C1 segment of cervical spinal cord (tissue), 14 donors: ENCODE measurements around the gene ZNF205.

ENCODE experiments used
- DNase-seq, 14 donors: peaks; one replicate each; lab custom pipeline; 2025; lab: John Stamatoyannopoulos, UW

Gene ZNF205

DNA sequence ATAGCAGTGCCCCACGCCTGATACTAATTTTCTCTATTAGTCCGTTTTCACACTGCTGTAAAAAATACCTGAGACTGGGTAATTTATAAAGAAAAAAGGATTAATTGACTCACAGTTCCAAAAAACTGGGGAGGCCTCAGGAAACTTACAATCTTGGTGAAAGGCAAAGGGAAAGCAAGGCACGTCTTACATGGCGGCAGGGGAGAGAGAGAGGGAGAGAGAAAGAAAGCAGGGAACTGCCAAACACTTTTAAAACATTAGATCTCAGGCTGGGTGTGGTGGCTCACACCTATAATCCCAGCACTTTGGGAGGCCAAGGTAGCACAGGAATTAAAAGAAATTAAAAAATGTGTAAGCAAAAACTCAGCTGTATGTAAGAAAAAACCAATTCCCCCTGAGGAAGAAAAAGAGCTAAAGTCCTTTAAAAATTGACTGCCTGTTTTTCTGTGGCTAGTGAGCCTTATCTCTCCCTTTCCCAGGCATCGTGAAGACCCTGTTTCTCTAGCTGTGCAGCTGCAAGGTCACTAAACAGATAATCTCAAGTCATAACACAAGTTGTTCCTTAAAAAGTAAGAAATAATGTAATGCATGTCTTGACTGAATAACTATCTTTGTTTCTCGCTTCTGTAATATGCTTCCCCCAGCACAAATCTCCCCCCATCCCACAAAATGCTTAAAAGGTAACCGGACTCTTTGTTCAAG lies 27.3 kb upstream of the ZNF205 start:
- no peak for DNase-seq

GRCh38 chr16:3085868-3086595 lies 26.4 kb upstream of the ZNF205 start:
- DNase-seq, result no peak

GRCh38 chr16:3086596-3087242 lies 25.7 kb upstream of the ZNF205 start:
- no peak for DNase-seq

GRCh38 chr16:3087243-3088235 lies 24.8 kb upstream of the ZNF205 start:
- DNase-seq, result no peak

- DNase-seq, result no peak
Measured at GRCh38 chr16:3088450-3088849, 23.9 kb upstream of the ZNF205 start.

DNA sequence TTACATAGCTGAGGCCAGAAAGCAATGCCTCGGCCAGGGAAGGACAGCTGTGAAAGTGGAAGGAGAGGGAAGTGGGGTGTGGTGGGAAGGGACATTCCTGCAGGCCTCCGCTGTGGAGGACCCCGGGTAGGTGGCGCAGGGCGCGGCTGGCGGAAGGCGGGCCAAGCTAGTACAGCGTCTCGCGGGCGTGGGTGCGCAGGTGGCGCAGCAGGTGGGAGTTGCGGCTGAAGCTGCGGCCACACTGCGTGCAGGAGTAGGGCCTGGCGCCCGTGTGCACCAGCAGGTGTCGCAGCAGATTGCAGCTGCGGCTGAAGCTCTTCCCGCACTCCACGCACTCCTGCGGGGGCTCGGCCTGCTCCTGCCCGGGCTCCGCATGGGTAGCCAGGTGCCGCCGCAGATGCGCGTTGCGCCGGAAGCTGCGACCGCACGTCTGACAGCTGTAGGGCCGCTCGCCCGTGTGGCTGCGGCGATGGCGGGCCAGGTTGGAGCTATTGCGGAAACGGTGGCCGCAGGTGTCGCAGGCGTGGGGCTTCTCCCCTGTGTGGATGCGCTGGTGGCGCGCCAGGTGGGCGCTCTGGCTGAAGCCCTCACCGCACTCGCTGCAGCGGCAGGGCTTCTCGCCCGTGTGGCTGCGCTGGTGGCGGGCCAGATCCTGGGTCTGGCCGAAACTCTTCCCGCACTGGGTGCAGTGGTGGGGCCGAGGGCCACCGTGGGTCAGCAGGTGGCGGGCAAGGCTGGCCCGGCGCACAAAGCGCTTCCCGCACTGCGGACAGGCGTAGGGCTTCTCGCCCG lies 23.3 kb upstream of the ZNF205 start:
- DNase-seq, result no peak

- DNase-seq, result no peak
Measured at GRCh38 chr16:3089717-3090592, 22.4 kb upstream of the ZNF205 start.

DNA sequence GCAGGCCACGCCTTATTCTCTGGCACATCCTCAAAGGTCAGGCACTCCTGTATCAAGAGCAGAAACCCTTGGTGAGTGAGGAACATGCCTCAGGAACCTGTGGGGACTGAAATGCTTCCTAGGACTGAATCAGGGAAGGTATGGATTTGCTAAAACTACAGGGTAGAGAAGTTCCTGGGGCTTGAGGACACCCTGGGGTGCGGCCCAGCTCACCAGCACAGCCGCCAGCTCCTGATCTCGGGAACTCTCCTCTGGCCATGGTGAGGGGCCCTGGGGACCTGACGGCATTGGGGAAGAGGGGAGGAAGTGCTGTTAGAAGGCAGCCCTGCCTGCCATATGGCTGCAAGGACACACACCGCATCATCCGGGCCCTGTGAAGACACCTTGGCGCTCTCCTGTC lies 20.8 kb upstream of the ZNF205 start:
- DNase-seq, result no peak

- DNase-seq, result no peak
Measured at GRCh38 chr16:3092501-3092941, 19.9 kb upstream of the ZNF205 start.

DNA sequence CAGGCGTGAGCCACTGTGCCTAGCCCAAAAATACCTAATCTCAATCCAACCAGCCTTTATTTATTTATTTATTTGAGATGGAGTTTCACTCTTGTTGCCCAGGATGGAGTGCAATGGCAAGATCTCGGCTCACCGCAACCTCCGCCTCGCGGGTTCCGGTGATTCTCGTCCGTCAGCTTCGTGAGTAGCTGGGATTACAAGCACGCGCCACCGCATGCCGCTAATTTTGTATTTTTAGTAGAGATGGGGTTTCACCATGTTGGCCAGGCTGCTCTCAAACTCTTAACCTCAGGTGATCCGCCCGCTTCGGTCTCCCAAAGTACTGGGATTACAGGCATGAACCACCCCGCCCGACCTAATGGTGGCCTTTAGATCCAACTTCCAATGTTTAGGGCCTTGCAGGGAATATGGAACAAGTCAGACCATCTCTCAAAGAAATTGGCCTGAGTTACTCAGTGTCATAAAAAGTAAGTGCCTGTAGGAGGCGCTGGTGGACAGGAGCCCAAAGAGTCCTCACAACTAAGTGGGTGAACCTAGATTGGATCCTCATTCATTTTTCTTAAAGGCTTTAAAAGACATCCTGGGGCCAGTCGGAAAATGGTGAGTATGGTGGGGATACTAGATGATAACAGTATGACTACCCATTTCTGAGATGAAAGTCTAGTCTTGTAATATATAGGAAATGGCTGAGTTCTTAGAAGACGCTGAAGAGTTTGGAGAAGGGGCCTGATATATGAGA lies 17.9 kb upstream of the ZNF205 start:
- DNase-seq, result no peak

- DNase-seq, result no peak
Measured at GRCh38 chr16:3095869-3096268, 16.5 kb upstream of the ZNF205 start.

GRCh38 chr16:3096362-3096761 lies 16.0 kb upstream of the ZNF205 start:
- DNase-seq, result no peak

DNA sequence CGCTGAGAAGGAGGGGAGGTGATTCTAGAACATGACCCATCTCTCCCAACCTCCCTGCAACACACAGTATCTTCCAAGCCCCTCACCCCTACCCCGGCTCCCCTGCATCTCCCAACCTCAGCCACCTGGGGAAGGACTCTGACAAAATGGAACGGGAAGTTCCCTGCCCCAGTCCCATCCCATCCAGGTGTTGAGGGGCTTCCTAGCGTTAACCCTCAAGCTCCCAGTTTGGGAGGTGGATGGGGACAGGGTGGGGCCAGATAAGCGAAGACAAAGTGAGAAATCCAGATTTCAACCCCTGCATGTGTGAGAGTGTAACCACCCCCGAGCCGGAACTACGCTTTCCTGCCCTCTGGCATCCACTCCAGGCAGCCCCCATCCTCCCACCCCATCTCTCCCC lies 15.1 kb upstream of the ZNF205 start:
- DNase-seq, result no peak

DNA sequence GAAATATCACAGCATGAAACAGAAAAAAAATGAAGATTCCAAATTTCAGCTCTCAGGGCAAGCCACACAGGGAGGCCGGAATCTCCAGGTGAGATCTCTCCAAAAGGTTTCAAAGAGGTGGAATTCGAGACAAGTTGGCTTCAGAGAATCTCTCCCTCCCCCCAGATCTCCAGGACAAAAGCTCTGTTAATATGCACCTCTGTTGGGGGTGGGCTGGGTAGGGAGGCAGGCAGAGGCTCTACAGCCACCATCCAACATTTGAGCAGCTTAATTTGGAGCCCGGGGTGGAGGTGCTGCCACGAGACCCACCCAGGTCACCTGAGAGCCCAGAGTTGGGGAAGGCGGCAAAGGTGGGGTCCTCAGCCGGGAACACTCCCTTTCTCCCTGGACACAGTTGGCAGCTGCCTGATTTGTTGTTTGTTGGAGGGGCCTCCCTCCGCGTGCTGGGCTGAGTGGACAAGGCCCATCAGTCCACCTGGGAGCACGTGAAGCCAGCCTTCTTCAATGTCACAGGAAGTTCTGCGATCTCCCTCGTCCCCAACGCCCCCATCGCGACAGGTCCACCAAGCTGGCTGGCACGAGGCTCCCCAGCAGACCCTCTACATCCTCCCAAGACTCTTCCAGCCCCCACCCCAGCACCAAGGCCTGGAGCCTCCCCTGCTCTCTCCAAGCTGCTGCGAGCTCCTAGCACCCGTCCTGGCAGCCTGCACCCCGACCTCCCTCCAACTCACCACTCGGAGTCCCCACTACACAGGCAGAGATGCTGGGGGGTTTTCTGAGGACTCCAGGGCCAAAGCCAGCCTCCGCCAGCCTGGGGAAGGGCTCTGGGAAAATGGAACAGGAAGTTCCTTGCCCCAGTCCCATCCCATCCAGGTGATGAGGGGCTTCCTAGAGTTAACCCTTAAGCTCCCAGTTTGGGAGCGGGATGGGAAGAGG lies 13.7 kb upstream of the ZNF205 start, which contains the start of gene ZSCAN10:
Gene ZSCAN10, minus strand, starts transcription at position 836 of the 936 bp plus-strand sequence. CDS start 6,357 bp downstream, outside the sequence.
- no peak for DNase-seq

- DNase-seq, result no peak
Measured at GRCh38 chr16:3099395-3099731, 13.0 kb upstream of the ZNF205 start.

DNA sequence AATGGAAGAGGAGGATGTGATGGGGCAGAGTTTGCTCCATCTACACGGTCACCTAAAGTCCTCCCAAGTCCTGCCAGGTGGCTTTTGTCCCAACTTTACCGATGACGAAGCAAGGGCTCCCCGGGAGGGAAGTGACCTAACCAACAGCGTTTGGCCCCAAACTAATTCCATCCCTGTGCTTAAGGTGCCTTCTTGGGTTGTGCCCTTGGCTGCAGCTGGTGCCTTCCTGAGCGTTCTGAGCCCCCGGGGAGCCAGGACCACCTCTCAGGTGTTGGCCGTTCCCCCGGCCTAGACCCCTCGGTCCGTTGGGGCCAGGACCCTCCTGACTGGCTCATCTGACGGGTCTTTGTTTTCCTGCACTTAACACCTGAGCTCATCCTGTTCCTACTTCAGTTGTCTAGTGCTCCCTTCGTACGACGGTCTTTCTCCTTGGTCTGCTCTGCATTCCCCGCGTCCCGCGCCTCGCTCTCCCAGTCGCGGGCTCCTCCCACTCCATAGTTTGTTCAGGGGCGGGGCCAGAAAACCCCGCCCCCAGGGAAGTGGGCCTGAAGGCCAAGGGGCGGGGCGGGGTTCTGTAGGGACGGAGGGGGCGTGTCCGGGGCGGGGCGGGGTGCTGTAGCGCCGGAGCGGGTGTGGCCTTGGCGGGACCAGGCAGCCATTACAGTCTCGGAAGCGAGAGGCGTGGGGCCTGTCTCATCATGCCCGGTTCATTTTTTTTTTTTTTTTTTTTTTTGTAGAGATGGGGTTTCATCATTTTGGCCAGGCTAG lies 12.5 kb upstream of the ZNF205 start:
- peak in 10 of 14 donors; percentile 9 to 67 (median 31) for DNase-seq
